GM18858 (cell line): ENCODE measurements around the gene AVL9.
"Not testable (repeated sequence)": the region's sequence is repeated elsewhere in the genome, so short reads cannot be mapped to it uniquely, and the experiment has no call there.

Experiments used
- ATAC-seq: cut with Tn5 transposase; IDR thresholded peaks from one replicate; pipeline ENCODE4 v1.9.1; 2021; ENCODE audit not compliant: unreplicated experiment

AVL9 gene

DNA sequence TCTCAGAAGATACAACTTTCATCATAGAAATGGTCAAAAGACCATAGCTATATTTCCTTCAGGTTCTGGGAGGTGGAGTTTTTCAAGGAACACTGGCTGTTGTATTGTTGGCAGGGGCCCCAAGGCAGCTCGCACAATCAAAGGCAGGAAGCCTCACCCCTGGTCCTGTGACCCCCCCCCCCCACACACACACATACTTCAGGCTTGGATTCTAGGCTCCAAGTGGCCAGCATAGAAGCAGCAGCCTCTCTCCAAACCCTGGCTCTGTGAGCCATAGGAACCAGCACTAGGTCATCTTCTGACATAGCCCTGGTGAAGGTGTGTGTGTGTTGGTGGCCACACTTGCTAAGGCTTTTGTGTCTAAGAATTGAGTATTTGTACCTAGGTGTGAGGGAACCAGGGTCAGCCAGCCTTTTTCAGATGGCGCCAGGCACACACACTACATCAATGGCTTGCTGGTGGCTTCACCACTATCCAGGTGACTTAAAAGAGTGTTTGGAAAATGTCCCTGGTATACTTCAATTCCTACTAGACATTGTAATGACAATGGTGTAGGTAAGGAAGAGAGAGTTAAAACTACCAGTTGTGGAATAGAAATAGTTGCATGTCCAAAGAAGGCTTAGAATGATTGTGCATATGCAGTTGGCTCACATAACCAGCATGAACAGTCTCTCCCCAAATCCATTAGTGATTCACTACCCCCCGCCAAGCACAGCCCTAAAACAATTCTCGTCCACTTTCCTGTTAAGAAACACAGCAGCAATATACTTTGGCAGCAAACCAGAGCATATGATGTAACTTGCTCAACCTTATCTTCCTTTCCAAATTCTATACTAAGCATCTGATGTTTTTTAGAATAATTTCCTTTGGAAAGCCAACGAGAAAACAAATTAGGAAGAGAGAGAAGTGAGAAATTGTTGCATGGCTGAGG, 91.3 kb downstream of the AVL9 start:
- no peak for ATAC-seq

DNA sequence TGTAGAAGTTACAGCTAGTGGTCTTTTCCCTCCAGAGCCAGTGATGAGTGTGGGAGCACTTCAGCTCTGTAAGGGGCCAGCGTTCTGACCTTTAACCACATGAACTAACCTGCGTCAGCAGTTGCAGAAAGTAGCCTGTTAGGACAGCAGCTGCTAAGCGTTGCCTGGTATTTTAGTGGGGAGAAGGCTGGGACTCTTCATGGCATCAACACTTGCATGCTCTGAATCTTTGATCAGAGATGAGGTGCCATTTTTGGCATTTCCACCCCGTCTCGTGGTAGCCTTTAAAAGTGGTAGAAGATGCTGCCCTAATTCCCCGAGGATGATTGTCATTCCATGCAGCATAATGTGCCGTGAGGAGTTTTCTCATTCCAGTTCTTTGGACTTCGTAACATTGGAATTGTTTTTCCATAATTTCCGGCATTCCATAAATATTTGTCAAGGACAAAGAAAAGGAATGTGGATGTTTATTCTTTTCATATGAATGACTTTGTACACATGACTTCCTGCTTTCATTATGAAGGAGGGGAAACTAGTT, 92.2 kb downstream of the AVL9 start:
- ATAC-seq = no peak

DNA sequence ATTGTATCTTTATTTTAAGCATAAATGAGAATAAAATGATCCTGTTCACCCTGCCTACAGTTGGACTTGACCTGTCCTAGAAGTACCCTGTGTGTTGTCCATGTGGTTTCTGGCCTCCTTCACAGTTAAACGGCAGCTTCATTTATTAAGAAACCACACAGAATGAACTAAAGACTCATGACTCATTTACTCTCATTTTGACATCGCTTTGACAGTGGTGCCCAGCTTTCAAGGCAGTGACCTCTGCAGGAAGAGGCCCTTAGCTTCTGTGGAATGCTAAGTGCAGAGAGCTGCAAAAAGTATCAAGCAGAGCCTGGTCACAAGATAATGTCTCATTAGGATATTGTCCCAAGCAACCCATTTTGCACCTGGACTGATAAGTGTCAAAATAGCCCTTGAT, 93.4 kb downstream of the AVL9 start:
- ATAC-seq = no peak

DNA sequence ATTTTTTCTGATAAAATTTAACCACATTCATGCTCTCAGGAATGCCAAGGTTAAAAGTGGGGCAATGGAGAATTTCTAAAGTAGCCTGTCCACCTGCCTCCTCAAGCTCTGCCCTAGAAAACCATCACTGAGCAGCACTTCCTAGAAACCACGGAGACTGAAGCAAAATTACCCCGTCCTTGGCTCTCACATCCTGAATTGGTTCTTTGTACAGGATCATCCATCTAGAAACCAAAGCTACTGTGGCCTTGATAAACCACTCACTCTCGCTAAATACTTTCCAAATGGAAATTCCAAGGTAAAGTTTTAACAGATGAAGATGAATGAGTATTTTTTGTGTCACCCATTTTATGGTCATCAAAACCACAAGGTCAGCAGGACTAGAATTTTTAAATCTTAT, 96.6 kb downstream of the AVL9 start:
- ATAC-seq = no peak

DNA sequence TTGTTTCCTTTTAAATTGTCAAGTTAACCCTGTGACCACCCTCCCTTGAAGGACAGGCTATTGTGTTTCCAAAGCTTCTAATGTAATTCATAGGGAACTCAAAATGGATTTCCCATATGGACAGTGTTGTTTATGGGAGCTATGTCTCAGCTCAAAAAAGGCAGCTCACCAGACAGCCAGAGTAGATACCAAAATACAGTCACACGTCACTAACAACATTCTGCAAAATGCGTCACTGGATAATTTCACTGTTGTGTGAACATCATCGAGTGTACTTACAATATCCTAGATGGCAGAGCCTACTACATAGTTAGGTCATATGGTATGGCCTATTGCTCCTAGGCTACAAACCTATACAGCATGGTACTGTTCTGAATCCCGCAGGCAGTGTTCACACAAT, 97.4 kb downstream of the AVL9 start:
- no peak for ATAC-seq

DNA sequence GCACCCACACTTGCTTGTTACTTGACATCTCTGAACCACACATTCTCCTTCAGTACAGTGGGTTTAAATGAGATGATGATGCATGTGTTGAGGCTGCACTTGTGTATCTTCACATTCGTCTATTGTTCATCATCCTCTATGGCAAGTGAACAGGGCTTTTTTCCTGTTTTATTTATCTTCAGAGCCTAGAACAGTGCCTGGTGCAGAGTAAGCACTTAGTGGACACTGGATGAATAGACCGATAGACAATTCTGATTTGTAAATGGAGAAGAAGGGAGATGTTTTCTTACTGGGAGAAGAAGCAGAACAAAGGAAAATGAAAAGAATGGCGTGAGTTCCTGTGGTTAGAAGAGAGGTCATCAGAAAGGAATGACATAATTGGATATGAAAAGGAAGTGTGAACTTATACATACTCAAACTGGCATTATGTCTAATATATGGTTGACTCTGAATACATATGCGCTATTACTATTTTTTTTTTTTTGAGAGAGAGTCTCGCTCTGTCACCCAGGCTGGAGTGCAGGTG, 99.7 kb downstream of the AVL9 start:
- ATAC-seq = no peak

DNA sequence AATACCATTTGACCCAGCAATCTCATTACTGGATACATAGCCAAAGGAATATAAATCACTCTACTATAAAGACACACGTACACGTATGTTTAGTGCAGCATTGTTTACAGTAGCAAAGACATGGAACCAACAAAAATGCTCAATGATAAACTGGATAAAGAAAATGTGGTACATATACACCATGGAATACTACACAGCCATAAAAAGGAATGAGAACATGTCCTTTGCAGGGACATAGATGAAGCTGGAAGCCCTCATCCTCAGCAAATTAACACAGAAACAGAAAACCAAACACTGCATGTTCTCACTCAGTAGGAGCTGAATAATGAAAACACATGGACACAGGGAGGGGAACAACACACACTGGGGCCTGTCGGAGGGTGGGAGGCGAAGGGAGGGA, 105.9 kb downstream of the AVL9 start:
- not testable (repeated sequence) for ATAC-seq

DNA sequence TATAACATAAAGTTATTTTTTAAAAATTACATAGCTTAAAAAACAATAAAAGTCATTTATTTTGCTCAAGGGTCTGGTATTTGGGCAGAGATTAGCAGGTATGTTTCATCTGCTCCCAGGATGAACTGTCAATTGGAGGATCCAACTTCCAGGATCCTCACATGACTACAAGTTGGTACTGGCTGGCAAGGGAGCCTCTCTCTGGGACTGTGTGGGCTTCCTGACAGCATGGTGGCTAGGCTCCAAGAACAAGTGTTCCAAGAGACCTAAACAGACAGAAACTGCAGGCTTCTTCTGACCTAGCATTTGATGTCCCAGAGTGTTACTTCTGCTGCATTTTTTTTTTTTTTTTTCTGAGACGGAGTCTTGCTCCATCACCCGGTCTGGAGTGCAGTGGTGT, 107.2 kb downstream of the AVL9 start:
- ATAC-seq = no peak

DNA sequence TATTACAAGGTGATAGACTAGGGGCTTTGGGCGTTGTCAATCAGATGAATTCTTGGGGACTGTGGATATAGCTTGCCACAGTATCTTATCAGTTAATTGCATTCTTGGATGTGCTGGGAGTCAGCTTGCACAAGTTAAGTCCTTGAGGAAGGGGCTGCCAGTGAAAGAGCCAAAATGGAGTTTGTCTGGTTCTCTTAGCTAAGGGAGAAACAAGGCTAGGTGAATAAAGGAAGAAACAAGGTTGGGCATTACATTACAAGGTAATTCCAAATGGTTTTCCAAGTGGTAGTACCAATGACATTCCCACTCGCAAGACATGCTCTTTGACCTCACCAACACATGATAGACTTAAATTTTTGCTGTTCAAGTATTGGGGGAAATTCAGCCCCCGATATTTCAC, 108.2 kb downstream of the AVL9 start:
- not testable (repeated sequence) for ATAC-seq

DNA sequence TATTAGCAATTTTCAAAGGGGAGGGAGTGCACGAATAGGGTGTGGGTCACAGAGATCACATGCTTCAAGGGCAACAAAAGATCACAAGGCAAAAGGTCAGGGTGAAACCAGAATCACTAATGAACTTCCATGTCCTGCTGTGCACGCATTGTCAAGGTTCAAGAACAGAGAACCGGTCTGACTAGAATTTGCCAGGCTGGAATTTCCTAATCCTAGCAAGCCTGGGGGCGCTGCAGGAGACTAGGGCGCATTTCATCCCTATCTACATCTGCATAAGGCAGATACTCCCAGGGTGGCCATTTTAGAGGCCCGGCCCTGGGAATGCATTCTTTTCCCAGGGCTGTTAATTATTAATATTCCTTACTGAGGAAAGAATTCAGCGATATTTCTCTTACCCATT, 108.8 kb downstream of the AVL9 start:
- ATAC-seq = not testable (repeated sequence)

DNA sequence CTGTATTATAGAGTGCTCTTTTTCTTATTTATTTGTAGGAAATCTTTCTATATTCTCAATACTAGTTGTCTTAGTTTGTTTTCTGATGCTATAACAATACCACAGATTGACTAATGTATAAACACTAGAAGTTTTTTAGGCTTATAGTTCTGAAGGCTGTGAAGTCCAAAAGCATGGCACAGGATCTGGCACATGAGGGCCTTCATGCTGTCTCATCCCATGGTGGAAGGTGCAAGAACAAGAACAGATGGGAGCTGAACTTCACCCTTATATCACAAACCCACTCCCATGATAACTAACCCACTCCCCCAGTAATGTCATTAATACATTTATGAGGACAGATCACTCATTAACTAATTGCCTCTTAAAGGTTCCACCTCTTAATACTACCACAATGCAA, 109.7 kb downstream of the AVL9 start:
- ATAC-seq = no peak

DNA sequence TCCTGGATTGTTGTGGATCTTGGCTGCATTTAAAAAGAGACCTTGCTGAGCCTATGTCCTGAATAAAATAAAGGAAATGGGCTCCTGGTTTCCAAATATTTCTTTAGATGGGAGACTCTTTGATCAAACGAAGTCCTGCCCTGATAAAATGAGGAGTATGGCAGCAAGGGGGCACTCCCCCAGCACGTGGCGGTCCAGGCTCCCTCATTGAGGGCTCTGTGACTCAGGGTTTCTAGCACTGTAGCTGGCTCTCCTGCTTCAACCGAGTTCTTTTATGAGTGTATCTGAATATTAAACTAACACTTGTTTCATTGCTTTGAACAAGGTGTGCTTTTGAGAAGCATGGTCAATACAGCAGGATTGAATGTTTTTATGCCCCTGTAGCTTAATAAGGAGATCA, 114.2 kb downstream of the AVL9 start:
- no peak for ATAC-seq

DNA sequence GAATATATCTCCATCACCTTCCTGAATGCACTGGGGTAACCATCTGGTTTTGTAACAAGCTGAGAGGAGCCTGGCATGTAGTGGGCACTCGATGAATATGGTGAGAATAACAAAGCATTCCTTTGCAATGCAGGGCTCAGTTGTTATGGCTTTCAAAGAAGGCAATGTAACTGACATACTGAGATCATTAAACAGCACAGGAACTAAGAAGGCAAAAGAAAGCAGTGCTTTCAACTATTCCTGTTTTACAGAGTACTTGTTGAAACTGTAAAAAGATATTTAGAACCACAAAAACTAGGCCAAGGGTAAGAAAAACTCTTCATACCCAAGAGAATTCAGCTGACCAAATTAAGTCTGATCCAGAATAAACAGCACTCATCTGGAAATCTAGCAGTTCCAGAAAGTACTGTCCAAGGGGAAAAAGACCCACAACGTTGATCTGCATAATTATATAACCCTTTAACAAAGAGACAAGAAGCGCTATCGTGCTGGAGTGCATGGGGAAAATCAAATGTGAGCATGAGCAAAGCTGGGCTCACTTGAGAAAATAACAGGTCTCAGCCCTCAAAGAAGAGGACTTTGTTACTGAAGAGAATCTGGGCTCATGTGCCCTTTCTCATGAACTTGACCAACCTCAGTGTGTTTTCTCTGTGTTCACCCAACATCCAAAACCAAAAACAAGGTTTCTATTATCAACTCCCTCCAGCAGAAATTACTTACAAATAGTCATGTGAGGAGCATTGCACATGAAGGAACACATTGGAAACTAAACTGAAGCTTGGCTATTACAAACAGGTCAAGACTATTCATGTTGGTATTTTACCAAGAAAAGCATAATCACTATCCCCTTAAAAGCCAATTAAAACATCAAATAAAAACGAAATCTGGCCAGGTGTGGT, 116.2 kb downstream of the AVL9 start:
- ATAC-seq = no peak

DNA sequence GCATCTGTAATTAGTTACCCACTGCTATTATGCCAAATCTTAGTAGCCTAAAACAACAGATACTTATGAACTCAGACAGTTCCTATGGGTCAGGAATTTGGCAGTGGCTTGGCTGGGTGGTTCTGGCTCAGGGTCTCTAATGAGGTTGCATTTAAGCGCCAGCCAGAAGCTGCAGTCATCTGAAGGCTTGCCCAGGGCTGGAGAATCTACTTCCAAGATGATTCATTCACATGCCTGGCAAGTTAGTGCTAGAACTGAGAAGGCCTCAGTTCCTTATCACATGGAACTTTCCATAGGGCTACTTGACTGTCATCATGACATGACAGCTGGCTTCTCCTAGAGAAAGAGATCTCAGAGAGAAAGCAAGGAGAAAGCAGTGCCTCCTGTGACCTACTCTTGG, 121.3 kb downstream of the AVL9 start:
- no peak for ATAC-seq

DNA sequence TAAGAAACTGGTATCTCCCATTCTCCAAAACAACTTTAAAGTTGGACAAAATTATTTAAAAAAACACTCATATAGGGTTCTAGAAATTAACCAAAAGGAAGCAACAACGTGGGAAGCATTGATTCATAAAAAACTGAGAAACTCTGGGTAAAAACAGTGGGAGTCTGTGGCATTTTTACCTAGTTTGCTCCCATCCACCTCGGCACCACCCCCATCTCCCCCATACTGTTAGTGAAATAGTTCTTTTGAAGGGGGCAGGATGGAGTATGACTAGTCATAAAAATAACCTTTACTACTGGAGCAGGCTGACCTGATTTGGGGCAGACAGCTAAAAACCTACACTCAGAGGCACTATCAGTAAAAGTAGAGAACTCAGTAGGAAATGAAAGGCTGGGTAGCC, 123.2 kb downstream of the AVL9 start:
- ATAC-seq = no peak

DNA sequence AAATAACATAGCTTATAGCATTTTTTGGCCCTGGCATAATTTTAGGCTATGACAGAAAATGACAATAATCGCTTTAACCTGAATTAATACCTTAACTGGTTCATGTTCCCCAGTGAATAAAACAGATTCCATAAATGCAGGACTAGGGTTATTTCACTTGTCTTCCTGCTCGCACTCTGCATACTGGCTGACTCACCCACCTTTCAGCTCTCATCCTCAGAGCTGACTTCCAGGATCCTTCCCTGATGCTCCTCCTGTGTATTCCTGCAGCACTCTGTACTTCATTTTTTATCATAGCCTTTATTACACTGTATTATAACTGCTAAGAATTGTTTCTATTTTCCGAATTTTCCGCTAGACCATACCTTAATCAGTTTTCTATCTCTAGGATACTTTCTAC, 123.7 kb downstream of the AVL9 start:
- ATAC-seq = no peak

DNA sequence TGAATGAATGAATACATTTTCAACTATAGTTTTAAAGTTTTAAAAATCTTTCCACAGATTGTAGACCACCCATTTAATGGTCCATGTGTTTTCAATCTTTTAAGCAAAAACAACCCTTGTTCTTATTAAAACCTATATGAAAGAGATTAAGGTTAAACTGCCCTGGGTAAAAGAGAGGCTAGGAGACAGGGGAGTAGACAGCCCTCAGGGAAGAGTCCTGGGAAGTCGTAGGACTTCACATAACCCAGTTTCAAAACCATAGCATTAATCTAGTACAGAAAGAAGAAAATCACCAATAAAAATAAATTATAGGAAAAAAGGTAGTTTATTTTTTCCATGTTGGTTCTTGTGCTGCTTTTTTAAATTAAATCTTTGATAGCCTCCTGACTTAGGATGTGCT, 124.1 kb downstream of the AVL9 start:
- not testable (repeated sequence) for ATAC-seq

DNA sequence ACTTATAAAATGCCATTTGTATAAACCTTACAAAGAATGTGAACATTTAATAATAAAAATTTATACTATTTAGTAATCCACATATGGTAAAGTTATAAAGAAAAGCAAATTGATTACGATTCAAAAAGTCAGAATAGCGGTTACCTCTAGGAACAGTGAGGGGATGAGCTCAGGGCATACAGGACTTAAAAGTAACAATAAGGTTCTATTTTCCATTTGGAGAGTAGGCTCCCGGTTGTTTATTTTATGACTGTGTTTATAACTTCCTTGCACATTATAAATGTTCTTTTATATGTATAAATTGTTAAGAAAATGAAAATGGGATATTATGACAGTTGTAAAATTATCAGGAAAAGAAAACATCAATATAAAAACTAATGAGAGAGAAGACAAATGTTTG, 135.7 kb downstream of the AVL9 start:
- no peak for ATAC-seq

DNA sequence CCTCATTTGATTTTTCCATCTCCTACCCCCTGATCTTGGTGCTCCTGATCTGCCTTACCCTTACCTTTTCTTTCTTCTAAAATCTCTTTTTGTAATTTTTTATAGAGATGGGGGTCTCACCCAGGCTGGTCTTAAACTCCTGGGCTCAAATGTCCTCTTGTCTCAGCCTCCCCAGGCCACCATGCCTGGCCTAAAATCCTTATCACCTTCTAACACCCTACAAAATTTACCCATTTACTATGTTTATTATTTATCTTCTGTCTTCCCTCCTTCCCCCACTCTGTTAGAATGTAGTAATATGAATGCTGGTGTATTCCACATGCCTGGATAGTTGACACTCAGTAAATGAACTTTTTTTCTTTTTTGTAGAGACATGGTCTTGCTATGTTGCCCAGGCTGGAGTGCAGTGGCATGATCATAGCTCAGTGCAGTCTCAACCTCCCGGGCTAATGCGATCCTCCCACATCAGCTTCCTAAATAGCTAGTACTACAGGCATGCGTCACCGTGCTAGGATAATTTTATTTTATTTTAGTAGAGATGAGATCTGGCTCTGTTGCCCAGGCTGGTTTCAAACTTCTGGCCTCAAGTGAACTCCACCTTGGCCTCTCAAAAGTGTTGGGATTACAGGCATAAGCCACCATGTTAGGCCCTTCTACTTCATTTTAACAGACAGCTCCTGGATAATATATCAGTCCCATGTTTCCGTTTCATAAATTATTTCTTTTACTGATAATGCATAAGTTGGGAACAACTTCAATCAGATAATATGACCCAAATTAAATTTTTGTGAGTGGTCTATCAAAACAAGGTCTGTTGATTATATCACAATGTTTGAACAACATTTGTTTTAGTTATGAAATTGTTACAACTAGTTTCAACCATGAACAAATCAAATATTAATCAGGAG, 136.6 kb downstream of the AVL9 start:
- ATAC-seq = not testable (repeated sequence)

DNA sequence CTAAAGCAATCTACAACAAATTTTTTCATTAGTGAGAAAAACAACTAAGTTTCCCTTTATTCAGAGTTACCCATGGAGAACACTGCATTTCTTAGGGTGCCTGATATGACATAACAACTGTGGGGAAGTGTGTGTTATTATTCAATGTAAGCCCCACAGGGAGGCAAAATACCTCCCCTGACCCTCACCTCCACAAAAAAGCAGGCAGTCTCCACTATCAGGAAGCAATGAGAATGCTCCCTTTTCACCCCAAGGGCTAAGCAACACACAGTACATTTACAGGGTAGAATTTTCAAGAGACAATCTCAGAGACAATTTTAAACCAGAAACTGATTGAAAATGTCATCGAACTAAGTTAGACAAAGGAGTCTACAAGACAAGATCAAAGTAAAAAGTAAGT, 138.2 kb downstream of the AVL9 start:
- ATAC-seq = not testable (repeated sequence)
